GM21528 (cell line): ENCODE data around the gene PIGH.
"Not testable (repeated sequence)": the region's sequence is repeated elsewhere in the genome, so short reads cannot be mapped to it uniquely, and the experiment has no call there.

ENCODE experiments used
- ATAC-seq: cut with Tn5 transposase; IDR thresholded peaks from one replicate; pipeline ENCODE4 v1.9.1; 2021; ENCODE audit warnings: mild to moderate bottlenecking, moderate library complexity; ENCODE audit not compliant: unreplicated experiment, low FRiP score

Gene PIGH

GRCh38 chr14:67599698-67600561, at the start of gene PIGH:
TSS of gene PIGH (minus strand) at chr14:67600268. CDS start at chr14:67600203, 65 bp downstream.
- peak; percentile 85 for ATAC-seq

- ATAC-seq, result no peak
Measured at GRCh38 chr14:67646131-67646530, 46.1 kb upstream of the PIGH start.

- ATAC-seq, result no peak
Measured at GRCh38 chr14:67645414-67645813, 45.3 kb upstream of the PIGH start.

GRCh38 chr14:67644428-67644827, 44.4 kb upstream of the PIGH start:
- no peak for ATAC-seq

GRCh38 chr14:67643713-67644112, 43.6 kb upstream of the PIGH start:
- ATAC-seq, result no peak

- ATAC-seq, result no peak
Measured at GRCh38 chr14:67641902-67642749, 42.1 kb upstream of the PIGH start.

- ATAC-seq, result no peak
Measured at GRCh38 chr14:67641480-67641879, 41.4 kb upstream of the PIGH start.

- ATAC-seq, result no peak
Measured at GRCh38 chr14:67638642-67639041, 38.6 kb upstream of the PIGH start.

GRCh38 chr14:67636361-67636919, 36.4 kb upstream of the PIGH start:
- no peak for ATAC-seq

- no peak for ATAC-seq
Measured at GRCh38 chr14:67633451-67634147, 33.5 kb upstream of the PIGH start.

GRCh38 chr14:67630938-67631337, 30.9 kb upstream of the PIGH start:
- no peak for ATAC-seq

GRCh38 chr14:67630186-67630585, 30.1 kb upstream of the PIGH start:
- no peak for ATAC-seq

- ATAC-seq, result no peak
Measured at GRCh38 chr14:67627519-67627918, 27.5 kb upstream of the PIGH start.

GRCh38 chr14:67626131-67626530, 26.1 kb upstream of the PIGH start:
- ATAC-seq, result not testable (repeated sequence)

GRCh38 chr14:67623114-67623513, 23.0 kb upstream of the PIGH start:
- ATAC-seq, result no peak

- no peak for ATAC-seq
Measured at GRCh38 chr14:67622675-67623074, 22.6 kb upstream of the PIGH start.

- no peak for ATAC-seq
Measured at GRCh38 chr14:67620217-67620785, 20.2 kb upstream of the PIGH start.

- peak; percentile 94 for ATAC-seq
Measured at GRCh38 chr14:67619446-67620216, 19.6 kb upstream of the PIGH start, which contains the start of gene ARG2. TSS of gene ARG2 (plus strand) at chr14:67619920. CDS start at chr14:67619978, 58 bp downstream.

GRCh38 chr14:67618617-67619063, 18.6 kb upstream of the PIGH start:
- ATAC-seq, result no peak
